GM18909 (cell line): Measurements from ENCODE around the gene TRNT1.

Experiments used
- ATAC-seq: cut with Tn5 transposase; IDR thresholded peaks from one replicate; pipeline ENCODE4 v1.9.1; 2021; ENCODE audit warnings: mild to moderate bottlenecking; ENCODE audit not compliant: unreplicated experiment, poor library complexity

The TRNT1 gene

GRCh38 chr3:3110299-3110630, 16.5 kb upstream of the TRNT1 start, which contains the start of gene IL5RA:
Gene IL5RA, minus strand, starts transcription at chr3:3110374. Its CDS starts 5,390 bp downstream, at chr3:3104984.
- ATAC-seq: peak; percentile 48

GRCh38 chr3:3110749-3111361, 15.9 kb upstream of the TRNT1 start:
- ATAC-seq: no peak

- no peak for ATAC-seq
These were observed 13.6 kb upstream of the TRNT1 start for GRCh38 chr3:3113042-3113709.

GRCh38 chr3:3117651-3118050, 9.1 kb upstream of the TRNT1 start:
- ATAC-seq: no peak

- no peak for ATAC-seq
These were observed 7.3 kb upstream of the TRNT1 start for GRCh38 chr3:3119393-3119851.

- ATAC-seq: no peak
These were observed 763 bp upstream of the TRNT1 start for GRCh38 chr3:3125977-3126376.

GRCh38 chr3:3127432-3128010, 781 bp downstream of the TRNT1 start:
- ATAC-seq: peak; percentile 15

- no peak for ATAC-seq
These were observed 2.8 kb downstream of the TRNT1 start for GRCh38 chr3:3129579-3129978.

GRCh38 chr3:3133500-3133899, 6.8 kb downstream of the TRNT1 start:
- ATAC-seq: no peak

- ATAC-seq: no peak
These were observed 8.2 kb downstream of the TRNT1 start for GRCh38 chr3:3134750-3135448.

- no peak for ATAC-seq
These were observed 10.8 kb downstream of the TRNT1 start for GRCh38 chr3:3137526-3137925.

- no peak for ATAC-seq
These were observed 15.2 kb downstream of the TRNT1 start for GRCh38 chr3:3141939-3142338.

GRCh38 chr3:3145831-3146230, 19.1 kb downstream of the TRNT1 start:
- no peak for ATAC-seq

GRCh38 chr3:3149560-3149959, 22.8 kb downstream of the TRNT1 start:
- ATAC-seq: no peak

GRCh38 chr3:3151513-3151912, 24.8 kb downstream of the TRNT1 start:
- ATAC-seq: no peak

- no peak for ATAC-seq
These were observed 28.3 kb downstream of the TRNT1 start for GRCh38 chr3:3154879-3155610.

- ATAC-seq: no peak
These were observed 30.7 kb downstream of the TRNT1 start for GRCh38 chr3:3157484-3157883.

- ATAC-seq: no peak
These were observed 34.1 kb downstream of the TRNT1 start for GRCh38 chr3:3160826-3161225.

- ATAC-seq: no peak
These were observed 38.5 kb downstream of the TRNT1 start for GRCh38 chr3:3165241-3165640.

- ATAC-seq: no peak
These were observed 38.9 kb downstream of the TRNT1 start for GRCh38 chr3:3165650-3166049.

GRCh38 chr3:3170998-3171397, 44.3 kb downstream of the TRNT1 start:
- ATAC-seq: no peak
